ENCODE measurements around the gene GAB4.

DNA sequence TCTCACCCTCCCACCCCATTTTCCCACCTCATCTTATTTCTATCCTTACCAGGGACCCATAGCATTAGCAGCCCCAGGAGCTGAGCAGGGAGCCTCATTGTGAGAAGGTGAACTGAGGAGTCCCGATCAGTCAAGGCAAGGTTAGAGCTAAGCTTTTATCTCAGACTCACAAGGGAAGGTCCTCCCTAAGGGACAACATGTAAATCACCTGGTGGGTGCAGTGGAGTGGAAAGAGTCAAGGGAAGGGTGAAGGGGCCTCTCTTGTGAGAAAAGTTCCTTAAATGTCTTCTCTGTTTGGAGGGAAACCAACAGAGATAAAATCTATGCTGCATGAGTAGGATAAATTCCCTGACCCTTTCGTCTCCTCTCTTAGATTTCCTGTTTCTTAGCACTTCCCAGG is 85.9 kb downstream of the GAB4 start:
- TF ChIP-seq POLR2A (IDR thresholded peaks at IDR 0.05; ENCODE audit: low read depth, low read length): no peak
- no peak for TF ChIP-seq POLR2AphosphoS5 (IDR thresholded peaks at IDR 0.05; ENCODE audit: low read depth, low read length)

All from GM12891 (cell line).